Adrenal gland (tissue), 12 donors: ENCODE data around the gene CACNA1B. TPM values are rescaled to one million over a fixed set of nuclear protein-coding genes. Genes with fewer than 3 reads are reported as not detected.

ENCODE experiments used
- DNase-seq, 7 donors: peaks; one replicate each; pipeline ENCODE4 v3.0.0-alpha.2; 2019 to 2020
- H3K27ac ChIP-seq, 5 donors: fragments of 200-600 bp; sonication (generic) in 4 of 5; 1 replicate in 3 of 5; 2 replicates in 2 of 5; pipeline versions ENCODE4 v1.5.1 to v1.8.0; 2016 to 2020; ENCODE audit warnings: mild to moderate bottlenecking in 1 of 5
- H3K27me3 ChIP-seq: fragments of 200-600 bp; 2 replicates; pipeline ENCODE4 v1.8.0; 2021
- H3K36me3 ChIP-seq, 2 donors: fragments of 200-600 bp; replicated peaks in 1 of 2; 1 replicate in 1 of 2; 2 replicates in 1 of 2; pipeline versions ENCODE4 v1.5.1 to v1.8.0; 2018 to 2022
- H3K4me1 ChIP-seq, 2 donors: fragments of 200-600 bp; replicated peaks in 1 of 2; 1 replicate in 1 of 2; 2 replicates in 1 of 2; pipeline versions ENCODE4 v1.5.1 to v1.8.0; 2018 to 2021
- H3K4me3 ChIP-seq, 4 donors: fragments of 200-600 bp; sonication (generic) in 3 of 4; one replicate each; pipeline ENCODE4 v1.5.1; 2016 to 2018
- H3K9me3 ChIP-seq, 3 donors: fragments of 200-600 bp; sonication (generic) in 1 of 3; replicated peaks in 1 of 3; 1 replicate in 2 of 3; 2 replicates in 1 of 3; pipeline versions ENCODE4 v1.5.1 to v1.8.0; 2016 to 2021
- CTCF ChIP-seq, 6 experiments: fragments of 450-650 bp in 4 of 6; fragments of 200-600 bp in 2 of 6; sonication (generic) in 1 of 6; IDR thresholded peaks; 1 replicate in 5 of 6; 2 replicates in 1 of 6; pipeline versions ENCODE4 v1.5.1 to v1.8.0; 2016 to 2021; ENCODE audit warnings: antibody characterized with exemption in 6 of 6, mild to moderate bottlenecking in 2 of 6, moderate library complexity in 1 of 6
- POLR2A ChIP-seq, 2 donors: fragments of 450-650 bp; IDR thresholded peaks; one replicate each; pipeline ENCODE4 v1.6.1; 2017; ENCODE audit warnings: antibody characterized with exemption in 2 of 2, mild to moderate bottlenecking in 2 of 2, moderate library complexity in 1 of 2
- WGBS, 4 donors: extraction: QIAGEN DNeasy Blood & Tissue Kit in 2 of 4; methylation state at CpG; one replicate each; pipeline versions ENCODE4 v1.1.5 to v1.1.7; 2013 to 2017; 5-methylcytosine and 5-hydroxymethylcytosine counted together
- intact Hi-C, 2 donors: fragments of 100-400 bp; cut with DNase I; formaldehyde crosslinking; loops; one replicate each; pipeline versions ENCODE4 v1.14.1 to v1.15.0; 2022 to 2023
- polyA plus RNA-seq, 3 donors: library from polyadenylated mRNA; stranded (reverse); fragments of 200-250 nt in 2 of 3; fragments of 350-450 nt in 1 of 3; fragmentation: Illumina TruSeq in 1 of 3; extraction: RNeasy Lipid Tissue Mini Kit (QIAGEN cat#74804) in 1 of 3; gene quantifications; one replicate each; pipeline ENCODE4 v1.2.3, GENCODE V29; 2013 to 2014
- total RNA-seq, 9 donors: library from RNA; depleted of rRNA in 4 of 9; stranded (reverse); fragments of >200 nt in 4 of 9; fragments of 120-200 nt in 1 of 9; fragmentation: NEBNext Ultra II Directional in 1 of 9; extraction: Animal tissue kit (Norgen Biotek cat#: 25700) in 1 of 9; gene quantifications; one replicate each; pipeline versions ENCODE4 v1.1.0 to v1.2.4, GENCODE V29; 2013 to 2023
- donor health status: healthy with polysubstance abuse.
- donor health status: Bipolar disorder and iron deficiency.
- donor health status: DM: yes; HTN: yes; CAD: no.
- donor health status: DM: no; HTN: no; CAD: no.
- donor health status: DM: no; HTN: no; CAD: no.
- donor health status: DM: yes; HTN: yes; CAD: no.

The CACNA1B gene
- total and polyA plus RNA-seq, 12 donors: 0.04 to 4.9 (median 1.1) TPM; not detected in 1

- H3K27ac ChIP-seq: no peak overlapping the region
- no peaks in the 10 kb centered on the region for H3K4me1 ChIP-seq
- intact Hi-C loops: no loop called here
- TF ChIP-seq POLR2A (IDR thresholded peaks at IDR 0.05) (no peak), CTCF (IDR thresholded peaks at IDR 0.05) (no peak)
- H3K9me3 ChIP-seq: no peaks in the 10 kb centered on the region
- no peak overlapping the region for H3K4me3 ChIP-seq
- no peaks in the 10 kb centered on the region for H3K27me3 ChIP-seq
- no peaks in the 10 kb centered on the region for H3K36me3 ChIP-seq
- DNase-seq: peak in 1 of 7 donors; percentile 8
- WGBS, 4 donors: 83 to 91% (median 86%) methylated on average over 9 of the region's 9 CpGs
Measured at GRCh38 chr9:138078846-138079245, 201.3 kb downstream of the CACNA1B start.

DNA sequence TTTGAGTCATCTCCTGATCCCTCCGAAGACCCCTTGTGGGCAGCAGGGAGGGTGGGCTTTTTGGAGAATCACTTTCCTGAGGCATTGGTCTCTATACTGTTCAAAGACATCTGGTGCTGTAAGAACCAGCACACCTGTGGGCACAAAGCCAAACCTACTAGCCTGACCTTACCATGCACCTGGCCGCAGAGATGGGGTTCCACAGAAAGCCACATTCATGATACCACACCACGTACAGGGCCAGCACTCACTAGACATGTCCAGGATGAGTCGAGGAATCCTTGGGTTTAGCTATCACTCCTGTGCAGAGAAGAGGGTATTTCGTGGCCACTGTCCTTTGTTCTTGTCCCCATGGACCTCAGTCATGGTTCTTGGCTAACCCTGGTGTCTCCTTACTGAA, 203.4 kb downstream of the CACNA1B start:
- intact Hi-C loops: no loop called here
- Histone ChIP-seq H3K27ac (no peak overlapping the region), H3K4me3 (no peak overlapping the region), H3K4me1 (no peaks in the 10 kb centered on the region), H3K27me3 (no peaks in the 10 kb centered on the region), H3K36me3 (no peaks in the 10 kb centered on the region), H3K9me3 (no peaks in the 10 kb centered on the region)
- 70 to 84% (median 75%) methylated on average over 5 of the region's 5 CpGs for WGBS, 4 donors
- peak in 2 of 7 donors; percentile 7 to 44 for DNase-seq
- TF ChIP-seq POLR2A (IDR thresholded peaks at IDR 0.05) (no peak), CTCF (IDR thresholded peaks at IDR 0.05) (no peak)

DNA sequence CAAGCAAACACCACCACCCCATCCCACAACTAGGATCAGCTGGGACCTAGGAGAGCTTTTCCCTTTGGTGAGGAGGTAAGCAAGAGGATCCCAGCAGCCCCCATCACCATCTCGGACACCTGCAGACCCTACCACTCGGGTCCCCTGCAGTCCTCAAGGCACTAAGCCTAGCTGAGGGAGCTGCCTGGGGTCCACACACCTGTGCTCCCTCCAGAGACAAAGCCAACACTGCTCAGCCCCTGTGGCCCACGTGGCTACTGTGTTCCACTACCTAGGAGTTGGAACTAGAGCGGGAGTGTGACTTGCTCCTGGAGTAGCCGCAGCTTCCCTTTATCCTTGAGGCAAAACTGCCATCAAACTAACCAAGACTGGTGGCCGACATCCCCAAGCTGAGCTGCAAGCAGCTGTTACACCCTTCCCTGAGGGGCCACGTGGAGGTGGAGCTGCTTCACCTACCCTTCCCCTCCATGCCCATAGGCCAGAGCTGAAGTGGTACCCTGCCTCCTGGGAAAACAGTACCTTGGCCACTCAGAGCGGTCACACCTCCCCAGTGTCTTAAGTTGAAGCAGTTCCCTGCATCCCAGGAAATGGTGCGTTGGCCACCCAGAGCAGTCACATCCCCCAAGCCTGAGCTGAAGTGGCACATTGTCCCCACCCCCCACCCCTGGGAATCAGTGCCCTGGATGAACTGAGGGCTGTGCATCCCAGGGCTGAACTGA, 205.5 kb downstream of the CACNA1B start:
- 62 to 72% (median 70%) methylated on average over 2 to 9 of the region's 9 CpGs for WGBS, 4 donors
- intact Hi-C loops: no loop called here
- Histone ChIP-seq H3K9me3 (no peaks in the 10 kb centered on the region), H3K27me3 (no peaks in the 10 kb centered on the region), H3K4me1 (no peaks in the 10 kb centered on the region), H3K4me3 (no peak overlapping the region), H3K36me3 (no peaks in the 10 kb centered on the region), H3K27ac (no peak overlapping the region)
- peak in 3 of 7 donors; percentile 6 to 38 (median 11) for DNase-seq
- TF ChIP-seq POLR2A (IDR thresholded peaks at IDR 0.05) (no peak), CTCF (IDR thresholded peaks at IDR 0.05) (no peak)

GRCh38 chr9:138083873-138084272, 206.3 kb downstream of the CACNA1B start:
- TF ChIP-seq POLR2A (IDR thresholded peaks at IDR 0.05): no peak
- TF ChIP-seq CTCF (IDR thresholded peaks at IDR 0.05): no peak
- H3K4me1 ChIP-seq: no peaks in the 10 kb centered on the region
- intact Hi-C loops: no loop called here
- no peak overlapping the region for H3K27ac ChIP-seq
- 46 to 55% (median 52%) methylated on average over 1 to 3 of the region's 3 CpGs for WGBS, 4 donors
- DNase-seq: peak in 2 of 7 donors; percentile 6 to 25
- H3K27me3 ChIP-seq: no peaks in the 10 kb centered on the region
- no peaks in the 10 kb centered on the region for H3K9me3 ChIP-seq
- no peaks in the 10 kb centered on the region for H3K36me3 ChIP-seq
- H3K4me3 ChIP-seq: no peak overlapping the region
